ENCODE measurements around the gene NLRC3.

Gene NLRC3

GRCh38 chr16:3583303-3584038 is 6.3 kb upstream of the NLRC3 start:
- TF ChIP-seq CTCF (IDR thresholded peaks at IDR 0.05; ENCODE audit: low read depth, low read length): no peak
- H3K4me3 ChIP-seq (ENCODE audit: low read depth, low read length): no peak overlapping the region

GRCh38 chr16:3582276-3583165 is 5.3 kb upstream of the NLRC3 start:
- H3K4me3 ChIP-seq (ENCODE audit: low read depth, low read length): no peak overlapping the region
- no peak for TF ChIP-seq CTCF (IDR thresholded peaks at IDR 0.05; ENCODE audit: low read depth, low read length)

- no peak for TF ChIP-seq CTCF (IDR thresholded peaks at IDR 0.05; ENCODE audit: low read depth, low read length)
- H3K4me3 ChIP-seq (ENCODE audit: low read depth, low read length): no peak overlapping the region
Observed at GRCh38 chr16:3581392-3581791, 4.2 kb upstream of the NLRC3 start.

- no peak overlapping the region for H3K4me3 ChIP-seq (ENCODE audit: low read depth, low read length)
- no peak for TF ChIP-seq CTCF (IDR thresholded peaks at IDR 0.05; ENCODE audit: low read depth, low read length)
Observed at GRCh38 chr16:3580686-3581085, 3.5 kb upstream of the NLRC3 start.

GRCh38 chr16:3580251-3580651 is 3.0 kb upstream of the NLRC3 start:
- H3K4me3 ChIP-seq (ENCODE audit: low read depth, low read length): no peak overlapping the region
- TF ChIP-seq CTCF (IDR thresholded peaks at IDR 0.05; ENCODE audit: low read depth, low read length): no peak

- TF ChIP-seq CTCF (IDR thresholded peaks at IDR 0.05; ENCODE audit: low read depth, low read length): no peak
- no peak overlapping the region for H3K4me3 ChIP-seq (ENCODE audit: low read depth, low read length)
Observed at GRCh38 chr16:3579776-3580175, 2.6 kb upstream of the NLRC3 start.

Measured in WI38 (cell line).